ENCODE results near the gene TIGD4. TPM values are rescaled to one million over a fixed set of nuclear protein-coding genes. Genes with fewer than 3 reads are reported as not detected.

The TIGD4 gene
- polyA plus RNA-seq, 2 of the 4 experiments (the other 2 are of a cell fraction) = 0.30 to 0.45 TPM

- WGBS (ENCODE audit: missing lambda C conversion rate) = 14% methylated on average over 2 of the region's 2 CpGs
- Histone ChIP-seq H3K4me2 (no peak overlapping the region), H3K4me3 (no peak overlapping the region), H3K4me1 (no peaks in the 10 kb centered on the region), H3K9me3 (no peaks in the 10 kb centered on the region), H3K27ac (no peak overlapping the region)
- CTCF ChIA-PET = no interaction called here
- POLR2A ChIA-PET = no interaction called here
- no peak for DNase-seq (ENCODE audit: low read depth in 1 of 2, low spot score in 1 of 2)
- no peak for FAIRE-seq
- no peak for TF ChIP-seq CBX8 (IDR thresholded peaks at IDR 0.05)
- no peak for TF ChIP-seq FOSB (CRISPR knock-in tag; IDR thresholded peaks at IDR 0.05)
- TF ChIP-seq TP53 (CRISPR knock-in tag; IDR thresholded peaks at IDR 0.05) = no peak
- no peak for TF ChIP-seq HDAC2 (IDR thresholded peaks at IDR 0.05)
- TF ChIP-seq BHLHE40 (IDR thresholded peaks at IDR 0.05; ENCODE audit: low read depth, low read length) = no peak
- no peak for TF ChIP-seq NFE2L2 (conservative IDR thresholded peaks at IDR 0.05; ENCODE audit: low read length)
- no peak for TF ChIP-seq EHF (CRISPR knock-in tag; IDR thresholded peaks at IDR 0.05)
- TF ChIP-seq CTCF (IDR thresholded peaks at IDR 0.05) = no peak
- TF ChIP-seq MAFK (IDR thresholded peaks at IDR 0.05; ENCODE audit: partially characterized antibody) = no peak
- ATAC-seq = no peak
Measured at GRCh38 chr4:152747444-152747843, 32.1 kb downstream of the TIGD4 start.

- Histone ChIP-seq H3K4me3 (no peak overlapping the region), H3K4me2 (no peak overlapping the region), H3K27ac (no peak overlapping the region), H3K9me3 (no peaks in the 10 kb centered on the region), H3K4me1 (no peaks in the 10 kb centered on the region; the same call in 2 of the 3 replicates)
- no peak for DNase-seq (ENCODE audit: low read depth in 1 of 2, low spot score in 1 of 2)
- WGBS (ENCODE audit: missing lambda C conversion rate) = 25% methylated on average over 3 of the region's 3 CpGs
- POLR2A ChIA-PET = no interaction called here
- TF ChIP-seq RCOR1 (IDR thresholded peaks at IDR 0.05; ENCODE audit: low read depth, low read length) = no peak
- no peak for ATAC-seq
- CTCF ChIA-PET = no interaction called here
- FAIRE-seq = no peak
Measured at GRCh38 chr4:152738827-152739226, 40.7 kb downstream of the TIGD4 start.

- ChIA-PET POLR2A (no interaction called here), CTCF (interaction anchor here (1.0 to 1.8 kb wide), 8 partner anchors 9 to 310 kb away, joined by 3 to 7 read pairs (median 6); partner anchors contain the start of gene FBXW7)
- Histone ChIP-seq H3K27ac (no peak overlapping the region), H3K4me3 (no peak overlapping the region), H3K9me3 (no peaks in the 10 kb centered on the region), H3K4me2 (no peak overlapping the region), H3K4me1 (no peaks in the 10 kb centered on the region; the same call in 2 of the 3 replicates)
- FAIRE-seq = no peak
- TF ChIP-seq HDAC2 (IDR thresholded peaks at IDR 0.05) = no peak
- no peak for TF ChIP-seq HMGXB4 (CRISPR knock-in tag; IDR thresholded peaks at IDR 0.05; ENCODE audit: borderline replicate concordance)
- no peak for TF ChIP-seq FOSB (CRISPR knock-in tag; IDR thresholded peaks at IDR 0.05)
- TF ChIP-seq FOSL2 (IDR thresholded peaks at IDR 0.05) = no peak
- TF ChIP-seq FOSL2 (CRISPR knock-in tag; IDR thresholded peaks at IDR 0.05) = no peak
- no peak for DNase-seq (ENCODE audit: low read depth in 1 of 2, low spot score in 1 of 2)
- 11% methylated on average over 3 of the region's 3 CpGs for WGBS (ENCODE audit: missing lambda C conversion rate)
- no peak for ATAC-seq
Measured at GRCh38 chr4:152735906-152736305, 43.6 kb downstream of the TIGD4 start.

- H3K4me1 ChIP-seq = no peaks in the 10 kb centered on the region; the same call in 2 of the 3 replicates
- no peaks in the 10 kb centered on the region for H3K9me3 ChIP-seq
- ChIA-PET POLR2A (no interaction called here), CTCF (interaction anchor here (1.0 to 1.8 kb wide), 9 partner anchors 8 to 310 kb away, joined by 3 to 7 read pairs (median 5); partner anchors contain the start of gene FBXW7)
- TF ChIP-seq RAD21 (conservative IDR thresholded peaks at IDR 0.05 in 1 of 2, IDR thresholded peaks at IDR 0.05 in 1 of 2) = peak; percentile 61 to 66
- TF ChIP-seq CTCF (IDR thresholded peaks at IDR 0.05) = peak; percentile 61
- TF ChIP-seq SMC3 (IDR thresholded peaks at IDR 0.05) = peak; percentile 51; the same call in 2 of the 3 replicates
- no peak for TF ChIP-seq TP53 (CRISPR knock-in tag; IDR thresholded peaks at IDR 0.05)
- ATAC-seq (peak; percentile 34 to 64; a peak in 3 of 6 replicates), FAIRE-seq (no peak), DNase-seq (ENCODE audit: low read depth in 1 of 2, low spot score in 1 of 2) (peak; percentile 9 to 11)
- H3K4me2 ChIP-seq = no peak overlapping the region
- WGBS (ENCODE audit: missing lambda C conversion rate) = 4% methylated on average over 2 of the region's 2 CpGs
- no peak overlapping the region for H3K27ac ChIP-seq
- no peak overlapping the region for H3K4me3 ChIP-seq
Measured at GRCh38 chr4:152735396-152735859, 44.1 kb downstream of the TIGD4 start.
